Liver (tissue), 9 donors: ENCODE measurements around the gene RPS2. TPM values are rescaled to one million over a fixed set of nuclear protein-coding genes. Genes with fewer than 3 reads are reported as not detected.

Experiments used
- DNase-seq: peaks from one replicate; pipeline ENCODE4 v3.0.0-alpha.2; 2017; ENCODE audit warnings: low spot score
- H3K27ac ChIP-seq, 2 donors: one replicate each; pipeline ENCODE4 v1.7.0; 2013; ENCODE audit warnings: inconsistent platforms in 2 of 2, low read length in 2 of 2, control low read depth in 1 of 2, low read depth in 1 of 2, mild to moderate bottlenecking in 1 of 2
- H3K27me3 ChIP-seq, 4 donors: one replicate each; pipeline versions ENCODE4 v1.6.1 to v1.7.0; 2013; ENCODE audit warnings: low read length in 3 of 4, inconsistent platforms in 1 of 4, mild to moderate bottlenecking in 1 of 4, moderate library complexity in 1 of 4; ENCODE audit not compliant: control insufficient read depth in 4 of 4, insufficient read depth in 4 of 4
- H3K36me3 ChIP-seq, 4 donors: one replicate each; pipeline versions ENCODE4 v1.6.1 to v1.7.0; 2013; ENCODE audit warnings: low read length in 3 of 4, mild to moderate bottlenecking in 3 of 4, low read depth in 1 of 4, moderate library complexity in 1 of 4; ENCODE audit not compliant: control insufficient read depth in 4 of 4, insufficient read depth in 3 of 4
- H3K4me1 ChIP-seq, 4 donors: one replicate each; pipeline versions ENCODE4 v1.6.1 to v1.7.0; 2013; ENCODE audit warnings: low read length in 3 of 4, mild to moderate bottlenecking in 3 of 4, moderate library complexity in 1 of 4; ENCODE audit not compliant: control insufficient read depth in 4 of 4, insufficient read depth in 4 of 4
- H3K4me3 ChIP-seq, 3 donors: one replicate each; pipeline versions ENCODE4 v1.6.1 to v1.7.0; 2013; ENCODE audit warnings: low read length in 3 of 3, control low read depth in 1 of 3, low read depth in 1 of 3, mild to moderate bottlenecking in 1 of 3
- H3K9ac ChIP-seq, 2 donors: one replicate each; pipeline ENCODE4 v1.7.0; 2013; ENCODE audit warnings: low read length in 2 of 2, mild to moderate bottlenecking in 2 of 2, moderate library complexity in 2 of 2, control low read depth in 1 of 2, low read depth in 1 of 2
- H3K9me3 ChIP-seq, 4 donors: one replicate each; pipeline versions ENCODE4 v1.6.1 to v1.7.0; 2013; ENCODE audit warnings: low read length in 3 of 4; ENCODE audit not compliant: control insufficient read depth in 4 of 4
- ATF3 ChIP-seq: IDR thresholded peaks from 2 replicates; pipeline ENCODE4 v1.6.1; 2016; ENCODE audit warnings: antibody characterized with exemption
- EGR1 ChIP-seq, 2 donors: IDR thresholded peaks; 2 replicates each; pipeline ENCODE4 v1.6.1; 2016 to 2018; ENCODE audit warnings: antibody characterized with exemption in 2 of 2, low read depth in 2 of 2
- FOXA1 ChIP-seq: IDR thresholded peaks from 2 replicates; pipeline ENCODE4 v1.6.1; 2016; ENCODE audit warnings: antibody characterized with exemption
- GABPA ChIP-seq, 2 donors: IDR thresholded peaks in 1 of 2; conservative IDR thresholded peaks in 1 of 2; 2 replicates each; pipeline ENCODE4 v1.6.1; 2016; ENCODE audit warnings: antibody characterized with exemption in 2 of 2, mild to moderate bottlenecking in 1 of 2, moderate library complexity in 1 of 2
- HNF4G ChIP-seq: IDR thresholded peaks from 2 replicates; pipeline ENCODE4 v1.6.1; 2016; ENCODE audit warnings: antibody characterized with exemption
- NR2F2 ChIP-seq: IDR thresholded peaks from 2 replicates; pipeline ENCODE4 v1.6.1; 2016; ENCODE audit warnings: antibody characterized with exemption
- REST ChIP-seq: IDR thresholded peaks from 2 replicates; pipeline ENCODE4 v1.6.1; 2016; ENCODE audit warnings: antibody characterized with exemption, mild to moderate bottlenecking
- RXRA ChIP-seq, 2 donors: IDR thresholded peaks; 2 replicates each; pipeline ENCODE4 v1.6.1; 2017 to 2018; ENCODE audit warnings: antibody characterized with exemption in 2 of 2, mild to moderate bottlenecking in 1 of 2
- SP1 ChIP-seq: IDR thresholded peaks from 2 replicates; pipeline ENCODE4 v1.6.1; 2018; ENCODE audit warnings: antibody characterized with exemption, mild to moderate bottlenecking
- TAF1 ChIP-seq: conservative IDR thresholded peaks from 2 replicates; pipeline ENCODE4 v1.6.1; 2016; ENCODE audit warnings: antibody characterized with exemption, mild to moderate bottlenecking
- YY1 ChIP-seq: IDR thresholded peaks from 2 replicates; pipeline ENCODE4 v1.6.1; 2016; ENCODE audit warnings: antibody characterized with exemption, mild to moderate bottlenecking
- ZBTB33 ChIP-seq: IDR thresholded peaks from 2 replicates; pipeline ENCODE4 v1.6.1; 2016; ENCODE audit warnings: antibody characterized with exemption
- WGBS: extraction: QIAGEN DNeasy Blood & Tissue Kit; methylation state at CpG from one replicate; pipeline ENCODE4 v1.1.7; 2013; 5-methylcytosine and 5-hydroxymethylcytosine counted together
- polyA plus RNA-seq, 2 donors: library from polyadenylated mRNA; stranded (reverse) in 1 of 2; unstranded in 1 of 2; fragments of 200-250 nt in 1 of 2; fragments of >200 nt in 1 of 2; fragmentation: Nextera tagmentation in 1 of 2; extraction: Ambion mirVana in 1 of 2; gene quantifications; one replicate each; pipeline versions ENCODE4 v1.2.1 to v1.2.3, GENCODE V29; 2013 to 2015
- total RNA-seq, 2 donors: library from RNA; depleted of rRNA; stranded (reverse); fragments of >200 nt; gene quantifications; one replicate each; pipeline ENCODE4 v1.2.3, GENCODE V29; 2014
- TF ChIP-seq, protein P1 (sequence below): fragments of 150-350 bp; IDR thresholded peaks from 2 replicates; pipeline ENCODE4 v1.5.1; 2017; ENCODE audit warnings: improper control_type of control experiment, low read depth, low read length; ENCODE audit not compliant: missing input control
- TF ChIP-seq, protein P2 (sequence below): IDR thresholded peaks from 2 replicates; pipeline ENCODE4 v1.6.1; 2016; ENCODE audit warnings: antibody characterized with exemption
- donor health status: healthy.
- donor health status: healthy.
- donor health status: healthy.
- donor health status: healthy.
- donor health status: healthy.

The RPS2 gene
- total and polyA plus RNA-seq, 4 donors = 524 to 1,440 (median 940) TPM

GRCh38 chr16:1926271-1926670 is 38.4 kb downstream of the RPS2 start:
- TF ChIP-seq, protein P1, sequence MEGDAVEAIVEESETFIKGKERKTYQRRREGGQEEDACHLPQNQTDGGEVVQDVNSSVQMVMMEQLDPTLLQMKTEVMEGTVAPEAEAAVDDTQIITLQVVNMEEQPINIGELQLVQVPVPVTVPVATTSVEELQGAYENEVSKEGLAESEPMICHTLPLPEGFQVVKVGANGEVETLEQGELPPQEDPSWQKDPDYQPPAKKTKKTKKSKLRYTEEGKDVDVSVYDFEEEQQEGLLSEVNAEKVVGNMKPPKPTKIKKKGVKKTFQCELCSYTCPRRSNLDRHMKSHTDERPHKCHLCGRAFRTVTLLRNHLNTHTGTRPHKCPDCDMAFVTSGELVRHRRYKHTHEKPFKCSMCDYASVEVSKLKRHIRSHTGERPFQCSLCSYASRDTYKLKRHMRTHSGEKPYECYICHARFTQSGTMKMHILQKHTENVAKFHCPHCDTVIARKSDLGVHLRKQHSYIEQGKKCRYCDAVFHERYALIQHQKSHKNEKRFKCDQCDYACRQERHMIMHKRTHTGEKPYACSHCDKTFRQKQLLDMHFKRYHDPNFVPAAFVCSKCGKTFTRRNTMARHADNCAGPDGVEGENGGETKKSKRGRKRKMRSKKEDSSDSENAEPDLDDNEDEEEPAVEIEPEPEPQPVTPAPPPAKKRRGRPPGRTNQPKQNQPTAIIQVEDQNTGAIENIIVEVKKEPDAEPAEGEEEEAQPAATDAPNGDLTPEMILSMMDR = no peak
- TF ChIP-seq EGR1 (IDR thresholded peaks at IDR 0.05; ENCODE audit: low read depth in 2 of 2) (no peak), SP1 (no peak), REST (no peak), ZBTB33 (no peak), NR2F2 (no peak), FOXA1 (no peak), ATF3 (no peak), RXRA (IDR thresholded peaks at IDR 0.05) (no peak), YY1 (no peak), HNF4G (no peak), TAF1 (no peak), GABPA (IDR thresholded peaks at IDR 0.05 in 1 of 2, conservative IDR thresholded peaks at IDR 0.05 in 1 of 2) (no peak)
- TF ChIP-seq, protein P2, sequence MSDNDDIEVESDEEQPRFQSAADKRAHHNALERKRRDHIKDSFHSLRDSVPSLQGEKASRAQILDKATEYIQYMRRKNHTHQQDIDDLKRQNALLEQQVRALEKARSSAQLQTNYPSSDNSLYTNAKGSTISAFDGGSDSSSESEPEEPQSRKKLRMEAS = no peak
- peaks cover 0 to 8% (median 4%) of the 10 kb centered on the region in 4 donors for H3K27me3 ChIP-seq
- H3K27ac ChIP-seq = no peak overlapping the region
- H3K9me3 ChIP-seq = no peaks in the 10 kb centered on the region
- DNase-seq = no peak
- 81% methylated on average over 11 of the region's 11 CpGs for WGBS
- H3K36me3 ChIP-seq = no peaks in the 10 kb centered on the region
- no peak overlapping the region for H3K9ac ChIP-seq
- H3K4me3 ChIP-seq = no peak overlapping the region
- H3K4me1 ChIP-seq = peaks cover 0 to 8% (median 3%) of the 10 kb centered on the region in 4 donors

GRCh38 chr16:1924095-1924494 is 40.5 kb downstream of the RPS2 start:
- Histone ChIP-seq H3K9me3 (no peaks in the 10 kb centered on the region), H3K9ac (no peak overlapping the region), H3K4me1 (peaks cover 0 to 2% (median under 1%) of the 10 kb centered on the region in 4 donors), H3K27ac (no peak overlapping the region), H3K4me3 (no peak overlapping the region), H3K27me3 (peaks cover 7 to 20% (median 9%) of the 10 kb centered on the region in 4 donors), H3K36me3 (no peaks in the 10 kb centered on the region)
- no peak for DNase-seq
- WGBS = 83% methylated on average over 5 of the region's 5 CpGs
- TF ChIP-seq HNF4G (no peak), YY1 (no peak), REST (no peak), EGR1 (IDR thresholded peaks at IDR 0.05; ENCODE audit: low read depth in 2 of 2) (no peak)
- TF ChIP-seq, protein P1 = no peak
- TF ChIP-seq, protein P2 = no peak
